ENCODE results near the gene CTDSPL.

CTDSPL gene

GRCh38 chr3:37945156-37945806 lies 83.6 kb downstream of the CTDSPL start:
- FAIRE-seq, result no peak

- FAIRE-seq, result no peak
Observed at GRCh38 chr3:37945807-37946530, 84.3 kb downstream of the CTDSPL start.

- no peak for FAIRE-seq
Observed at GRCh38 chr3:37946531-37946889, 84.8 kb downstream of the CTDSPL start.

GRCh38 chr3:37949866-37950265 lies 88.2 kb downstream of the CTDSPL start:
- no peak for FAIRE-seq

GRCh38 chr3:37952564-37952963 lies 90.9 kb downstream of the CTDSPL start:
- FAIRE-seq, result no peak

- no peak for FAIRE-seq
Observed at GRCh38 chr3:37953226-37953625, 91.5 kb downstream of the CTDSPL start.

GRCh38 chr3:37953707-37954394 lies 92.2 kb downstream of the CTDSPL start:
- no peak for FAIRE-seq

- no peak for FAIRE-seq
Observed at GRCh38 chr3:37954881-37955280, 93.2 kb downstream of the CTDSPL start.

GRCh38 chr3:37955918-37956707 lies 94.4 kb downstream of the CTDSPL start:
- FAIRE-seq, result no peak

GRCh38 chr3:37956723-37957538 lies 95.3 kb downstream of the CTDSPL start:
- FAIRE-seq, result no peak

- no peak for FAIRE-seq
Observed at GRCh38 chr3:37957539-37957936, 95.9 kb downstream of the CTDSPL start.

- FAIRE-seq, result no peak
Observed at GRCh38 chr3:37961622-37962431, 100.1 kb downstream of the CTDSPL start.

GRCh38 chr3:37963016-37963415 lies 101.3 kb downstream of the CTDSPL start:
- no peak for FAIRE-seq

- no peak for FAIRE-seq
Observed at GRCh38 chr3:37963635-37964034, 102.0 kb downstream of the CTDSPL start.

GRCh38 chr3:37964146-37964545 lies 102.5 kb downstream of the CTDSPL start:
- FAIRE-seq, result no peak

- no peak for FAIRE-seq
Observed at GRCh38 chr3:37964716-37965115, 103.0 kb downstream of the CTDSPL start.

GRCh38 chr3:37967260-37967881 lies 105.7 kb downstream of the CTDSPL start:
- FAIRE-seq, result no peak

- no peak for FAIRE-seq
Observed at GRCh38 chr3:37968199-37968598, 106.5 kb downstream of the CTDSPL start.

GRCh38 chr3:37968813-37969595 lies 107.3 kb downstream of the CTDSPL start:
- FAIRE-seq, result no peak

GRCh38 chr3:37969596-37970100 lies 108.0 kb downstream of the CTDSPL start:
- FAIRE-seq, result no peak

All from endometrium (tissue), 2 donors.